ENCODE measurements around the gene FAM217B.
"Not testable (repeated sequence)": the region's sequence is repeated elsewhere in the genome, so short reads cannot be mapped to it uniquely, and the experiment has no call there.

Gene FAM217B

GRCh38 chr20:59938221-59938620 is 2.0 kb upstream of the FAM217B start:
- no peak for DNase-seq (ENCODE audit: low read depth in 2 of 2)

- DNase-seq (ENCODE audit: low read depth in 2 of 2): no peak
These were observed 1.5 kb upstream of the FAM217B start for GRCh38 chr20:59938696-59939051.

GRCh38 chr20:59939052-59939878 is 924 bp upstream of the FAM217B start:
- no peak for DNase-seq (ENCODE audit: low read depth in 2 of 2)

GRCh38 chr20:59939879-59940128 is 385 bp upstream of the FAM217B start:
- DNase-seq (ENCODE audit: low read depth in 2 of 2): no peak

- DNase-seq (ENCODE audit: low read depth in 2 of 2): no peak
These were observed 736 bp downstream of the FAM217B start for GRCh38 chr20:59940956-59941294.

GRCh38 chr20:59942245-59942644 is 2.1 kb downstream of the FAM217B start:
- no peak for DNase-seq (ENCODE audit: low read depth in 2 of 2)

- DNase-seq (ENCODE audit: low read depth in 2 of 2): no peak
These were observed 4.5 kb downstream of the FAM217B start for GRCh38 chr20:59944726-59945125.

- DNase-seq (ENCODE audit: low read depth in 2 of 2): no peak
These were observed 5.0 kb downstream of the FAM217B start for GRCh38 chr20:59945175-59945574.

- DNase-seq (ENCODE audit: low read depth in 2 of 2): no peak
These were observed 5.5 kb downstream of the FAM217B start for GRCh38 chr20:59945731-59946130.

GRCh38 chr20:59947376-59947775 is 7.2 kb downstream of the FAM217B start:
- DNase-seq (ENCODE audit: low read depth in 2 of 2): no peak

GRCh38 chr20:59948212-59948611 is 8.0 kb downstream of the FAM217B start:
- DNase-seq (ENCODE audit: low read depth in 2 of 2): no peak

GRCh38 chr20:59948828-59949720 is 8.9 kb downstream of the FAM217B start:
- DNase-seq (ENCODE audit: low read depth in 2 of 2): no peak

GRCh38 chr20:59949911-59950310 is 9.7 kb downstream of the FAM217B start:
- no peak for DNase-seq (ENCODE audit: low read depth in 2 of 2)

- no peak for DNase-seq (ENCODE audit: low read depth in 2 of 2)
These were observed 14.5 kb downstream of the FAM217B start for GRCh38 chr20:59954718-59955117.

- DNase-seq (ENCODE audit: low read depth in 2 of 2): no peak
These were observed 15.1 kb downstream of the FAM217B start for GRCh38 chr20:59955131-59955796.

GRCh38 chr20:59957568-59957967 is 17.4 kb downstream of the FAM217B start:
- not testable (repeated sequence) for DNase-seq (ENCODE audit: low read depth in 2 of 2)

GRCh38 chr20:59958123-59958522 is 17.9 kb downstream of the FAM217B start, which contains the start of gene CDH26:
TSS of gene CDH26 (plus strand) at chr20:59958423. CDS start at chr20:59958727, 304 bp downstream.
- DNase-seq (ENCODE audit: low read depth in 2 of 2): no peak

GRCh38 chr20:59958626-59959025 is 18.4 kb downstream of the FAM217B start:
- no peak for DNase-seq (ENCODE audit: low read depth in 2 of 2)

- DNase-seq (ENCODE audit: low read depth in 2 of 2): no peak
These were observed 21.2 kb downstream of the FAM217B start for GRCh38 chr20:59961423-59961822.

GRCh38 chr20:59962155-59962554 is 22.0 kb downstream of the FAM217B start:
- DNase-seq (ENCODE audit: low read depth in 2 of 2): no peak

- DNase-seq (ENCODE audit: low read depth in 2 of 2): no peak
These were observed 26.2 kb downstream of the FAM217B start for GRCh38 chr20:59966428-59966827.

GRCh38 chr20:59971428-59971827 is 31.2 kb downstream of the FAM217B start:
- DNase-seq (ENCODE audit: low read depth in 2 of 2): no peak
